Measurements from ENCODE around the gene RBM38. TPM values are rescaled to one million over a fixed set of nuclear protein-coding genes. Genes with fewer than 3 reads are reported as not detected.
A peak's percentile ranks its signal among the peaks of the same experiment; 100 is the strongest.
"Not testable (repeated sequence)": the region's sequence is repeated elsewhere in the genome, so short reads cannot be mapped to it uniquely, and the experiment has no call there.

RBM38 gene
- total RNA-seq, 1 experiment from 2014 or later, result 261 TPM

DNA sequence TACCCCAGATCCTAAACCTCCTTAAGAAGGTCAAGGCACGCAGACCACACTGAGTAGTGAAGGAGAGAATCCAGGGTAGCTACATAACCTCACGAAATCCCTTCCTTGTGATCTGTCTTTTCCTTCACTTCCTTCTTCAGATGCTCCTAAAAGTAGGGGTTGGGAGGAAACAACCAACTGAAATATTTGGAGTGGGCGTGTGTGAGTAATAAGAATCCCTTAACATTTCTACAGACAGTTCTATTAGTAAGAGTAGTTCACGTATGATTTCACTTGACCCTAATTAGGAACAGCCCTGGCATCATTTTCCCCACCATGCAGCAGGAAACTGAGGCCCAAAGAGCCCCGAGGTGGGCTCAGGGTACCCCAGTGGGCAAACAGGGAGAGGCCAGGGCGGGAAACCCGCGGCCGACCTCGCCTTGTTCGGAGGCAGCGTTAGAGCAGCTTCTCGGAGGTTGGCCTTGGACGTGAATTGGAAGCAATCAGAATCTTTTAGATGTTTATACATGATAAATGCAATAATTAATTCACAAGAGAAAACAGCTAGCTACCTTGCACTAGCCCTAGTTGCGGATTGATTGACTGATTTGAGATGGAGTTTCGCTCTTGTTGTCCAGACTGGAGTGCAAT, 41.0 kb upstream of the RBM38 start:
- Histone ChIP-seq H3K27me3 (ENCODE audit: low read length) (no peaks in the 10 kb centered on the region), H3K9me3 (ENCODE audit: low read length) (no peaks in the 10 kb centered on the region), H3K4me3 (ENCODE audit: low read length) (no peak overlapping the region), H3K36me3 (ENCODE audit: insufficient read depth, low read length) (peaks cover 28% of the 10 kb centered on the region; the same call in 1 of the 2 replicates), H3K9ac (ENCODE audit: low read length) (no peak overlapping the region), H3K4me1 (ENCODE audit: low read length) (peaks cover 19% of the 10 kb centered on the region), H3K4me2 (ENCODE audit: low read depth, low read length, poor library complexity, severe bottlenecking) (no peak overlapping the region), H3K9me2 (replicated peaks; ENCODE audit: insufficient read depth, low read length) (no peaks in the 10 kb centered on the region), H4K20me1 (ENCODE audit: insufficient read depth, low read depth, low read length) (peaks cover 22% of the 10 kb centered on the region), H3K27ac (ENCODE audit: low read length) (no peak overlapping the region), H3K79me2 (ENCODE audit: low read length) (peaks cover 39% of the 10 kb centered on the region), H2AFZ (ENCODE audit: low read length) (peak overlapping the region; percentile 30; the same call in 1 of the 2 replicates)
- DNase-seq, result peak; percentile 44

DNA sequence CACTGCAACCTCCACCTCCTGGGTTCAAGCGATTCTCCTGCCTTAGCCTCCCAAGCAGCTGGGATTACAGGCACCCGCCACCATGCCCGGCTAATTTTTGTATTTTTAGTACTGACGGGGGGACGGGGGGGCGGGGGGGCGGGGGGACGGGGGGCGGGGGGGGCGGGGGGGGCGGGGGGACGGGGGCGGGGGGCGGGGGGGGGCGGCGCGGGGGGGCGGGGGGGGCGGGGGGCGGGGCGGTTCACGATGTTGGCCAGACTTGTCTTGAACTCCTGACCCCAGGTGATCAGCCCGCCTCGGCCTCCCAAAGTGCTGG, 40.5 kb upstream of the RBM38 start:
- Histone ChIP-seq H3K4me3 (ENCODE audit: low read length) (peak overlapping the region; percentile 72), H3K4me1 (ENCODE audit: low read length) (peaks cover 19% of the 10 kb centered on the region), H4K20me1 (ENCODE audit: insufficient read depth, low read depth, low read length) (peaks cover 22% of the 10 kb centered on the region), H3K36me3 (ENCODE audit: insufficient read depth, low read length) (peaks cover 30% of the 10 kb centered on the region; the same call in 1 of the 2 replicates), H3K79me2 (ENCODE audit: low read length) (peaks cover 39% of the 10 kb centered on the region), H3K27ac (ENCODE audit: low read length) (peak overlapping the region; percentile 52; the same call in 1 of the 2 replicates), H3K4me2 (ENCODE audit: low read depth, low read length, poor library complexity, severe bottlenecking) (peak overlapping the region; percentile 88), H3K9ac (ENCODE audit: low read length) (peak overlapping the region; percentile 83)
- not testable (repeated sequence) for H3K27me3 ChIP-seq (ENCODE audit: low read length); H2AFZ ChIP-seq (ENCODE audit: low read length); H3K9me2 ChIP-seq (replicated peaks; ENCODE audit: insufficient read depth, low read length); H3K9me3 ChIP-seq (ENCODE audit: low read length); DNase-seq

DNA sequence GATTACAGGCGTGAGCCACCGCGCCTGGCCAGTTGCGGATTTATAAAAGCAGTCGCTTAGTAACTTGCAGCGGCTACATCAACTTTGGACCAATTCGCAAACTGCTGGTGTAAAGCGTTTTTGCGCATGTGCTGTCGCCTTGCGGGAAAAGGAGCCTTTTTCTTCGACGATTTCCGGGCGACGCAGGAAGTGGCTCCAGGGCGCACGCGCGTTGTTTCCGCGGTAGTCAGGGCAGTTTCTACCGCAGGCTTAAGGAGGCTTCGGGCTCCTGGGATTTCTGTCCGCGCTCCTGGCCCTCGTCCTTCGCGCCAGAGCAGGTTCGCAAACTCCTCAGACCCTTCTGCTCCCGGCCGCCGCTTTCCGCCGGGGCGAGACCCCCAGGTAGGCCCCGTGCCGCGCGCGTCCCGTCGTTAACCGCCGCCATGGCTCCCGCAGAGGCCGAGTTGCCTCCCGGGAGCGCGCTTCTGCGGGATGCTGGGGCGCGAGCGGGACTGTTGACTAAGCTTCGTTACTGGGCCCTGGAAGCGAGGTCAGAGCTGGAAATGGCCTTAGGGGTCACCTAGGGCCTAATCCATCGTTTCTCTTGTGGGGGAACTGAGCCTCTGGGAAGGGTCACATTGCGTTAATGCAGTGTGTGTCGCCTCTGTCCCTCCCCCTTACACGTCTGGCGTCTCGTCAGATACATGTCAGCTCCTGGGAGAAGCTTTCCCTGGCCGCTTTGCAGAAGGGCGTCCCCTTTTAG, 40.0 kb upstream of the RBM38 start, which contains the start of gene RAE1:
TSS of gene RAE1 (plus strand) at position 214 of the 742 bp plus-strand sequence. CDS start 2,784 bp downstream, outside the sequence.
- H3K4me3 ChIP-seq (ENCODE audit: low read length), result peak within 1 kb of the TSS; percentile 72
- peaks cover 19% of the 10 kb centered on the region for H3K4me1 ChIP-seq (ENCODE audit: low read length)
- H2AFZ ChIP-seq (ENCODE audit: low read length), result peak within 1 kb of the TSS; percentile 10; the same call in 1 of the 2 replicates
- peak within 1 kb of the TSS; percentile 83 for H3K9ac ChIP-seq (ENCODE audit: low read length)
- H3K36me3 ChIP-seq (ENCODE audit: insufficient read depth, low read length), result peaks cover 36% of the 10 kb centered on the region; the same call in 1 of the 2 replicates
- H4K20me1 ChIP-seq (ENCODE audit: insufficient read depth, low read depth, low read length), result peaks cover 22% of the 10 kb centered on the region
- H3K27me3 ChIP-seq (ENCODE audit: low read length), result no peaks in the 10 kb centered on the region
- peak; percentile 96 for DNase-seq
- peak within 1 kb of the TSS; percentile 52; the same call in 1 of the 2 replicates for H3K27ac ChIP-seq (ENCODE audit: low read length)
- no peaks in the 10 kb centered on the region for H3K9me3 ChIP-seq (ENCODE audit: low read length)
- H3K79me2 ChIP-seq (ENCODE audit: low read length), result peaks cover 39% of the 10 kb centered on the region
- H3K4me2 ChIP-seq (ENCODE audit: low read depth, low read length, poor library complexity, severe bottlenecking), result peak within 1 kb of the TSS; percentile 88
- no peaks in the 10 kb centered on the region for H3K9me2 ChIP-seq (replicated peaks; ENCODE audit: insufficient read depth, low read length)

- H3K9me3 ChIP-seq (ENCODE audit: low read length), result no peaks in the 10 kb centered on the region
- no peak overlapping the region for H3K27ac ChIP-seq (ENCODE audit: low read length)
- no peak for DNase-seq
- H3K36me3 ChIP-seq (ENCODE audit: insufficient read depth, low read length), result peaks cover 42% of the 10 kb centered on the region; the same call in 1 of the 2 replicates
- peak overlapping the region; percentile 88 for H3K4me2 ChIP-seq (ENCODE audit: low read depth, low read length, poor library complexity, severe bottlenecking)
- peak overlapping the region; percentile 72 for H3K4me3 ChIP-seq (ENCODE audit: low read length)
- no peaks in the 10 kb centered on the region for H3K27me3 ChIP-seq (ENCODE audit: low read length)
- peaks cover 39% of the 10 kb centered on the region for H3K79me2 ChIP-seq (ENCODE audit: low read length)
- peaks cover 19% of the 10 kb centered on the region for H3K4me1 ChIP-seq (ENCODE audit: low read length)
- no peak overlapping the region for H2AFZ ChIP-seq (ENCODE audit: low read length)
- peak overlapping the region; percentile 83 for H3K9ac ChIP-seq (ENCODE audit: low read length)
- peaks cover 24% of the 10 kb centered on the region for H4K20me1 ChIP-seq (ENCODE audit: insufficient read depth, low read depth, low read length)
- H3K9me2 ChIP-seq (replicated peaks; ENCODE audit: insufficient read depth, low read length), result no peaks in the 10 kb centered on the region
Observed at GRCh38 chr20:57352305-57352704, 38.9 kb upstream of the RBM38 start.

GRCh38 chr20:57353351-57353750, 37.8 kb upstream of the RBM38 start:
- H3K27me3 ChIP-seq (ENCODE audit: low read length), result no peaks in the 10 kb centered on the region
- no peaks in the 10 kb centered on the region for H3K9me2 ChIP-seq (replicated peaks; ENCODE audit: insufficient read depth, low read length)
- no peak overlapping the region for H3K9ac ChIP-seq (ENCODE audit: low read length)
- no peaks in the 10 kb centered on the region for H3K9me3 ChIP-seq (ENCODE audit: low read length)
- peaks cover 24% of the 10 kb centered on the region for H4K20me1 ChIP-seq (ENCODE audit: insufficient read depth, low read depth, low read length)
- peaks cover 19% of the 10 kb centered on the region for H3K4me1 ChIP-seq (ENCODE audit: low read length)
- H3K79me2 ChIP-seq (ENCODE audit: low read length), result peaks cover 39% of the 10 kb centered on the region
- no peak overlapping the region for H2AFZ ChIP-seq (ENCODE audit: low read length)
- H3K36me3 ChIP-seq (ENCODE audit: insufficient read depth, low read length), result peaks cover 42% of the 10 kb centered on the region; the same call in 1 of the 2 replicates
- DNase-seq, result no peak
- no peak overlapping the region for H3K4me3 ChIP-seq (ENCODE audit: low read length)
- no peak overlapping the region for H3K4me2 ChIP-seq (ENCODE audit: low read depth, low read length, poor library complexity, severe bottlenecking)
- H3K27ac ChIP-seq (ENCODE audit: low read length), result no peak overlapping the region

- no peak overlapping the region for H2AFZ ChIP-seq (ENCODE audit: low read length)
- no peak overlapping the region for H3K4me2 ChIP-seq (ENCODE audit: low read depth, low read length, poor library complexity, severe bottlenecking)
- peaks cover 9% of the 10 kb centered on the region for H3K79me2 ChIP-seq (ENCODE audit: low read length)
- no peak overlapping the region for H3K4me3 ChIP-seq (ENCODE audit: low read length)
- no peaks in the 10 kb centered on the region for H3K27me3 ChIP-seq (ENCODE audit: low read length)
- H3K36me3 ChIP-seq (ENCODE audit: insufficient read depth, low read length), result peaks cover 36% of the 10 kb centered on the region
- H3K27ac ChIP-seq (ENCODE audit: low read length), result no peak overlapping the region
- H3K9me2 ChIP-seq (replicated peaks; ENCODE audit: insufficient read depth, low read length), result no peaks in the 10 kb centered on the region
- H3K4me1 ChIP-seq (ENCODE audit: low read length), result no peaks in the 10 kb centered on the region
- no peak for DNase-seq
- H3K9ac ChIP-seq (ENCODE audit: low read length), result no peak overlapping the region
- H4K20me1 ChIP-seq (ENCODE audit: insufficient read depth, low read depth, low read length), result peaks cover 11% of the 10 kb centered on the region; the same call in 1 of the 2 replicates
- H3K9me3 ChIP-seq (ENCODE audit: low read length), result no peaks in the 10 kb centered on the region
Observed at GRCh38 chr20:57361517-57361916, 29.7 kb upstream of the RBM38 start.

DNA sequence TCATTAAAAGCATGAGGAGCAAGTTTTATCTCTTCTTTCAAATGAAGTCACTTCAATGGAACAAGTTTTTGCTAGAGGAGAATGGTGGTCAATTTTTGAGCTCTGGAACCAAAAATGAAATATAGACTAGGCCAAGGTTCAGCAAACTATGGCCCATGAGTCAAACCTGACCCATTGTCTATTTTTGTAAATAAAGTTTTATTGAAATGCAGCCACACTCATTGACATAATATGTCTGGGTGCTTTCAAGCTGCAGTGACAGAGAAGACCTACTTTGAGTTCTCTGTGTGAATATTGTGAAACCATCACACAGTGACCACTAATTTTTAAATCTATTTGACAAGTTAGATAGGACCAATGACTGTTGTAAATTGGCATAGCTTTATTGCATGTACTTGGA, 26.7 kb upstream of the RBM38 start:
- Histone ChIP-seq H3K9ac (ENCODE audit: low read length) (no peak overlapping the region), H3K36me3 (ENCODE audit: insufficient read depth, low read length) (peaks cover 60% of the 10 kb centered on the region), H3K9me2 (replicated peaks; ENCODE audit: insufficient read depth, low read length) (no peaks in the 10 kb centered on the region), H3K79me2 (ENCODE audit: low read length) (peaks cover 9% of the 10 kb centered on the region), H4K20me1 (ENCODE audit: insufficient read depth, low read depth, low read length) (peaks cover 8% of the 10 kb centered on the region; the same call in 1 of the 2 replicates), H3K27me3 (ENCODE audit: low read length) (no peaks in the 10 kb centered on the region), H3K9me3 (ENCODE audit: low read length) (no peaks in the 10 kb centered on the region), H2AFZ (ENCODE audit: low read length) (no peak overlapping the region), H3K27ac (ENCODE audit: low read length) (no peak overlapping the region), H3K4me3 (ENCODE audit: low read length) (no peak overlapping the region), H3K4me2 (ENCODE audit: low read depth, low read length, poor library complexity, severe bottlenecking) (no peak overlapping the region), H3K4me1 (ENCODE audit: low read length) (no peaks in the 10 kb centered on the region)
- no peak for DNase-seq

GRCh38 chr20:57369596-57369995, 21.6 kb upstream of the RBM38 start:
- H3K4me1 ChIP-seq (ENCODE audit: low read length), result no peaks in the 10 kb centered on the region
- H3K4me3 ChIP-seq (ENCODE audit: low read length), result no peak overlapping the region
- H3K9me2 ChIP-seq (replicated peaks; ENCODE audit: insufficient read depth, low read length), result no peaks in the 10 kb centered on the region
- H3K9me3 ChIP-seq (ENCODE audit: low read length), result no peaks in the 10 kb centered on the region
- no peaks in the 10 kb centered on the region for H3K27me3 ChIP-seq (ENCODE audit: low read length)
- peaks cover 4% of the 10 kb centered on the region; the same call in 1 of the 2 replicates for H3K79me2 ChIP-seq (ENCODE audit: low read length)
- H3K27ac ChIP-seq (ENCODE audit: low read length), result no peak overlapping the region
- no peak overlapping the region for H3K9ac ChIP-seq (ENCODE audit: low read length)
- H3K36me3 ChIP-seq (ENCODE audit: insufficient read depth, low read length), result peaks cover 65% of the 10 kb centered on the region
- H2AFZ ChIP-seq (ENCODE audit: low read length), result no peak overlapping the region
- 0 out of 2 replicates have a peak, but pooled peaks cover 4% of the 10 kb centered on the region for H4K20me1 ChIP-seq (ENCODE audit: insufficient read depth, low read depth, low read length)
- no peak for DNase-seq
- H3K4me2 ChIP-seq (ENCODE audit: low read depth, low read length, poor library complexity, severe bottlenecking), result no peak overlapping the region
